ENCODE measurements around the gene NTN3. TPM values are rescaled to one million over a fixed set of nuclear protein-coding genes. Genes with fewer than 3 reads are reported as not detected.

Gene NTN3
- total RNA-seq, 2 experiments from 2014 or later: 0.10 TPM; not detected in 1

DNA sequence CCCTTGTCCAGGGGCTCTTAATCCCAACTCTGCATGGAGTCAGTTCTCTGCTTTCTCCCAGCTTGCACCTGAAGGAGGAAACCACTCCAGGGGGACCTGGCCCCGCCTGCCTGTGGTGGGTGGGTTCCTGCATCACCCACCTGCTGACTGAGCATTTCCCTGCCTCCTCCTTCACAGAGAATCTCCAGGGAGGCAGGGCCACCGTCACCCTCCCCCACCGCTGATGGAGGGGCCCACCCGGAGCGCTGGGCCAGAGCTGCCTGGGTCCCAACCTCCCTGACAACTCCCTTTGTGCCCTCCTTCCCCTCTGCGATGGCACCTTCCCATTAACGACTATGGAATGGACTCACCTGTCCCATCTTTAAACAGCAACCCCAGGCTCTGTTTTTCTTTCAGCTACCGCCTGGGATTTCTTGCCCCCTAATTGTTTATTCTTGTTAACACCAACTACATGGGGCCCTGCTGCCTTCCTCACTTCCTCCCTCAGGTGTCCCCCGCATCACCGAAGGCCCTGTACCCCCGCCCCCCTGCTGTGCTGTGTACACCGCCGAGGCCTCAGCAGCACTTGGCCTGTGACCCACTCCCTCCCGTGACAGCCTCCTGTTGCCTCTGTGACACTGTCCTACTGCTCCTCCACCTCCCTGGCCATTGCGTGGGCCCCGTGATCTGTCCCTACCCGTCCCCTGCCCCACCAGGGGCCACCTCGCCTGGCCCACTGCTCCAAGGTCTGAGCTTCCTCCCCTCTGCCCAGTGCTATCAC lies 12.0 kb upstream of the NTN3 start:
- Mint-ChIP-seq H3K27me3 (ENCODE audit: low read depth) (no peaks in the 10 kb centered on the region), H3K9me3 (ENCODE audit: insufficient read depth) (no peaks in the 10 kb centered on the region), H3K4me1 (ENCODE audit: low read depth) (peaks cover 16% of the 10 kb centered on the region), H3K4me3 (peak overlapping the region; percentile 79), H3K36me3 (ENCODE audit: low read depth) (peaks cover 44% of the 10 kb centered on the region), H3K27ac (peak overlapping the region; percentile 94)
- no peak for ATAC-seq
- POLR2A ChIA-PET: interaction anchor here (0.6 to 3.5 kb wide), 8 partner anchors 12 to 675 kb away, joined by 3 to 14 read pairs (median 4); partner anchors contain the start of genes ATP6V0C, CCNF and NTN3
- DNase-seq: no peak
- CTCF ChIA-PET: interaction anchor here (0.8 to 1.5 kb wide), 6 partner anchors 11 to 304 kb away, joined by 3 to 4 read pairs (median 4); partner anchors contain the start of genes CCNF, TBC1D24 and TRAF7

DNA sequence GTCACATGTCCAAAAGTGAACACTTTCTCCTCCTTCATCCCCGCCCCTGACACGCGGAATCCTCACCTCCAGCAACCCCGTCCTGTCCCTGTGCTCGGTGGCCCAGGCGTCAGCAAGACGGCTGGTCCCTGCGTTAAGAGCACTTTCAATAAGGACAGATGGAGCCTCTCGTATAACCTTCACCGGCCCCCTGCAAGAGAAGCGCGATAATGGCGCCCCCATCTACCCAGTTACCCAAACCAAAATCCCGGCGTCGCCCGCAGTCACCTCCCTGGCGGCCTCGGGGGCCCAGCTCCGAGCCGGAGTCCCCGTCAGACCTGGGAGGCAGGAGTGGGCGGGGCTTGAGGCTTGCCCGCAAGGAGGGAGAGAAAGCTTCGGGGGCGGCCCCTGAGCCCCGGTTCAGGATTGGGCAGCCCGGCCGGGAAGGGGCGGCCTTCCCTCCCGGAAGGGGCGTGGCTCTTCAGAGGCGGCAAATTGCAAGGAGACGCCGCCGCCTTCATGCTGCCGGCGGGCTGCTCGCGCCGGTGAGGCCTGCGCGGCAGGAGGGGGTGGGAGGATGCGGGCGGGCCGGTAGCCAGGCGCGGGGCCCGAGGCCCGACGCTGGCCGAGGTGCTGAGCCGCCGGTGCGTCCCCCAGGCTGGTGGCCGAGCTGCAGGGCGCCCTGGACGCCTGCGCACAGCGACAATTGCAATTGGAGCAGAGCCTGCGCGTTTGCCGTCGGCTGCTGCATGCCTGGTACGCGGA lies 11.3 kb upstream of the NTN3 start, which contains the start of gene TEDC2:
TEDC2 (plus strand) TSS at position 463 of the 744 bp plus-strand sequence; CDS start at position 499, 36 bp downstream.
- no peaks in the 10 kb centered on the region for H3K9me3 Mint-ChIP-seq (ENCODE audit: insufficient read depth)
- CTCF ChIA-PET: interaction anchor here (0.7 to 1.5 kb wide), 9 partner anchors 10 to 304 kb away, joined by 3 to 4 read pairs (median 4); partner anchors contain the start of genes CCNF, TBC1D24 and TRAF7
- POLR2A ChIA-PET: interaction anchor here (1.0 to 3.5 kb wide), 6 partner anchors 11 to 54 kb away, joined by 3 to 14 read pairs (median 4); partner anchors contain the start of genes ATP6V0C, CCNF and NTN3

DNA sequence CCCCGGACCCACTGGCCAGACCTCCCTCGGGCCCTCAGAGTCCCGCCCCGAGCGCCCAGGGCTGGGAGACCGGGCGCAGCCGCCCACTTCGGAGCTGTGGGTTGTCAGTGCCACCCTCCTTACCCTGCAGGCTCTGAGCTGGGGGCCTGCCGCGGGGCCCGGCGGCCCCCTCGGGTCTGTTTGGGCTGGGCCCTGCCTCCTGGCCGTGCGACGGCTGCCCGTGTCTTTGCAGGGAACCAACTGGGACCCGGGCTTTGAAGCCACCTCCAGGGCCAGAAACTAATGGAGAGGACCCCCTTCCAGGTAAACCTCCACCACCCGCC lies 10.7 kb upstream of the NTN3 start:
- Mint-ChIP-seq H3K36me3 (ENCODE audit: low read depth) (peaks cover 38% of the 10 kb centered on the region), H3K27ac (no peak overlapping the region), H3K9me3 (ENCODE audit: insufficient read depth) (no peaks in the 10 kb centered on the region), H3K4me3 (peak overlapping the region; percentile 79), H3K27me3 (ENCODE audit: low read depth) (no peaks in the 10 kb centered on the region), H3K4me1 (ENCODE audit: low read depth) (peaks cover 16% of the 10 kb centered on the region)
- DNase-seq (no peak), ATAC-seq (no peak)
- ChIA-PET POLR2A (interaction anchor here (0.6 to 3.5 kb wide), 5 partner anchors 10 to 41 kb away, joined by 3 to 14 read pairs (median 4); partner anchors contain the start of genes CCNF, NTN3 and TBC1D24), CTCF (interaction anchor here (0.7 to 1.5 kb wide), 7 partner anchors 10 to 208 kb away, joined by 3 to 4 read pairs (median 4); partner anchors contain the start of genes CCNF and TBC1D24)

More for the DNA sequence above, 11.3 kb upstream of the NTN3 start, which contains the start of gene TEDC2:
- H3K27me3 Mint-ChIP-seq (ENCODE audit: low read depth): no peaks in the 10 kb centered on the region
- peak within 1 kb of the TSS; percentile 94 for H3K27ac Mint-ChIP-seq
- ATAC-seq: peak; percentile 97
- peaks cover 16% of the 10 kb centered on the region for H3K4me1 Mint-ChIP-seq (ENCODE audit: low read depth)
- peak within 1 kb of the TSS; percentile 79 for H3K4me3 Mint-ChIP-seq
- H3K36me3 Mint-ChIP-seq (ENCODE audit: low read depth): peaks cover 42% of the 10 kb centered on the region
- DNase-seq: peak; percentile 98

DNA sequence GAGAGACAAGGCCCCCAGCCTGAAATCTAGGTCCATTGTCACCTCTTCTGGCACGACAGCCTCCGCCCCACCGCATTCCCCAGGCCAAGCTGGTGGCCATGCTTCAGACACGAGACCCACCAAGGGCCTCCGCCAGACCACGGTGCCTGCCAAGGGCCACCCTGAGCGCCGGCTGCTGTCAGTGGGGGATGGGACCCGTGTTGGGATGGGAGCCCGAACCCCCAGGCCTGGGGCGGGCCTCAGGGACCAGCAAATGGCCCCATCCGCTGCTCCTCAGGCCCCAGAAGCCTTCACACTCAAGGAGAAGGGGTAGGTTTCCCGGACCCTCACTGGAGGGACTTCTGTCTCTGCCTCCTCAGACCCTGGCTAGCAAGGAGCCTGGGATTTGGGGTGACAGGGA lies 10.2 kb upstream of the NTN3 start:
- ChIA-PET POLR2A (interaction anchor here (0.6 to 3.5 kb wide), 2 partner anchors 10 to 14 kb away, joined by 3 to 14 read pairs; partner anchors contain the start of genes NTN3 and TBC1D24), CTCF (interaction anchor here (1.0 to 1.5 kb wide), 4 partner anchors 13 to 40 kb away, joined by 3 to 4 read pairs (median 4); partner anchors contain the start of genes CCNF and TBC1D24)
- peaks cover 16% of the 10 kb centered on the region for H3K4me1 Mint-ChIP-seq (ENCODE audit: low read depth)
- H3K4me3 Mint-ChIP-seq: peak overlapping the region; percentile 62
- ATAC-seq (no peak), DNase-seq (no peak)
- no peaks in the 10 kb centered on the region for H3K27me3 Mint-ChIP-seq (ENCODE audit: low read depth)
- H3K9me3 Mint-ChIP-seq (ENCODE audit: insufficient read depth): no peaks in the 10 kb centered on the region
- H3K36me3 Mint-ChIP-seq (ENCODE audit: low read depth): peaks cover 32% of the 10 kb centered on the region
- H3K27ac Mint-ChIP-seq: no peak overlapping the region

DNA sequence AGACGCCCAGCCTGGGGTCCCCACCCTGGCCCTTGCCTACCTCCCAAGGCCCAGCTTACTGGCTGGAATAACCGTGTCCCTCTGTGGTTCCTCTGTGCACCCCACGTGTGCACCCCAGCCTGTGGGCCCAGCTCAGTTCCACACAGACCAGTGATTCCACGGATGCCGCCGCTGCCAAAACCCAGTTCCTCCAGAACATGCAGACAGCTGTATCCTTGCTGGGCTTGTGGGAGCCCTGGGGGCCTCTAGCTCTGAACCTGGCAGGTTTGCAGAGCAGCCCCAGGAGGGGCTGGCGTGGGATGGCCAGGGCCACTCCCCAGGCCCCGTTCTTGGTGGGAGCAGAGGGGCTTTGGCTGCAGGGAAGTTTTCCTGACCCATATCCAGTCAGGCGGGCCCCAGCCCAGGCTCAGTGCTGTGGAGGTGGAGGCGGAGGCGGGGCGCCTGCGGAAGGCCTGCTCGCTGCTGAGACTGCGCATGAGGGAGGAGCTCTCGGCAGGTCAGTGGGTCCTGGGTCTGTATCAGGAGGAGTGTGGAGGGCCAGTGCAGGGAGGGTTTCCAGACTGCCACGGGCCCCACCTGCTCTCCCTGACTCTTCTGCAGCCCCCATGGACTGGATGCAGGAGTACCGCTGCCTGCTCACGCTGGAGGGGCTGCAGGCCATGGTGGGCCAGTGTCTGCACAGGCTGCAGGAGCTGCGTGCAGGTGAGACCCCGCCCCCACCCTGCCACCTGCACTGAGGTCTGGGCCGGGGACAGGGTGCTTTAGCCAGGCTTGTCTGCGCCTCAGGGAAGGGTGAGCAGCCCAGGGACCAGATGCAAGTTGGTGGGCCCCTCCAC lies 8.8 kb upstream of the NTN3 start:
- ChIA-PET POLR2A (interaction anchor here (3.5 kb wide), 1 partner anchor 8 kb away, joined by 14 read pairs; the partner anchor contains the start of gene NTN3), CTCF (interaction anchor here (1.4 kb wide), 1 partner anchor 12 kb away, joined by 3 read pairs; the partner anchor contains the start of gene TBC1D24)
- H3K4me1 Mint-ChIP-seq (ENCODE audit: low read depth): peaks cover 16% of the 10 kb centered on the region
- peaks cover 19% of the 10 kb centered on the region for H3K36me3 Mint-ChIP-seq (ENCODE audit: low read depth)
- H3K4me3 Mint-ChIP-seq: no peak overlapping the region
- DNase-seq (no peak), ATAC-seq (no peak)
- no peak overlapping the region for H3K27ac Mint-ChIP-seq
- H3K9me3 Mint-ChIP-seq (ENCODE audit: insufficient read depth): no peaks in the 10 kb centered on the region
- H3K27me3 Mint-ChIP-seq (ENCODE audit: low read depth): peaks cover 5% of the 10 kb centered on the region

DNA sequence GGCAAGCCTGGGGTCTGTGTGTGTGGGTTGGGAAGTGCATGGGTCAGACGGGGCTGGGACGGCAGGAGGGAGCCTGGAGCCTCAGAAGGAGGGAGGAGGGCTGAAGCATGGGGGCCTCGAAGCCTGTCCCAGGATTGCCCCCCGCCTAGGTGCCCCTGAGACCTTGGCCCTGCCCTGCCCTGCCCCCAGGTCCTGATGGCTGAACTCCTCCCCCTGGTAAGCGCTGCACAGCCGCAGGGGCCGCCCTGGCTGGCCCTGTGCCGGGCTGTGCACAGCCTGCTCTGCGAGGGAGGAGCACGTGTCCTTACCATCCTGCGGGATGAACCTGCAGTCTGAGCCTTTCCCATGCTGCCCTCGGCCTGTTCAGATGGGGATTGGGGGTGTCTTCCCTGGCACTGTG lies 6.8 kb upstream of the NTN3 start:
- peaks cover 10% of the 10 kb centered on the region for H3K4me1 Mint-ChIP-seq (ENCODE audit: low read depth)
- H3K27ac Mint-ChIP-seq: no peak overlapping the region

DNA sequence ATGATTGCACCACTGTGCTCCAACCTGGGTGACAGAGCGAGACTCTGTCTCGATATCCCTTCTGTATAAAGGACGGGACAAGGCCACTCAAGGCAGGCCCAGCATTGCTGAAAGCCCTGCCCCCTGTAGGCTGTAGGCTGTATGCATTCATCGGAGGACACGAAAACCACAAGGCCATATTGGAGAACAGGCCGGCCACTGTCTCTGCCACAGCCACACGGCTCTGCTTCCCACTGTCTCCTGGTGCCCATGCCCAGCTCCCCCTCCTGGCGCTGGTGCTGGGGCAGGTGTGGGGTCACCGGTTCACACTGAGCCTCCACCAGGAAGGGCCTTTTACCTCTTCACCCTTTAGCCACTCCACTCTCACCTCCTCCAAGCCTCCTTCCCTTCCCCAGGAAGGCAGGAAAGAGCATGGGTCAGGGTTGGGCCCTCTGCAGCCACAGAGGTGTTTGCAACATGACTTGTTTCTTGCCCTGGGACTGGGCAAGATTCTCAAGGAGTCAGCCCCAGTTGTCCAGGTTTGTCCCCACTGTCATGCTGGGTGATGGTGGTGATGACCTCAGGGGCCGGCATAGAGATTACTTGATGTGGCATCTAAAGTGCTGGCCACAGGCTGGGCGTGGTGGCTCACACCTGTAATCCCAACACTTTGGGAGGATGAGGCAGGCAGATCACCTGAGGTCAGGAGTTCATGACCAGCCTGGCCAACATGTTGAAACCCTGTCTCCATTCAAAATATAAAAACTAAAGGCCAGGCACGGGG lies 5.3 kb upstream of the NTN3 start:
- peaks cover 4% of the 10 kb centered on the region for H3K36me3 Mint-ChIP-seq (ENCODE audit: low read depth)
- no peak overlapping the region for H3K27ac Mint-ChIP-seq
- H3K4me1 Mint-ChIP-seq (ENCODE audit: low read depth): peaks cover 7% of the 10 kb centered on the region
- no peak overlapping the region for H3K4me3 Mint-ChIP-seq
- ChIA-PET CTCF (no interaction called here), POLR2A (no interaction called here)
- ATAC-seq (no peak), DNase-seq (no peak)
- H3K9me3 Mint-ChIP-seq (ENCODE audit: insufficient read depth): no peaks in the 10 kb centered on the region
- peaks cover 27% of the 10 kb centered on the region for H3K27me3 Mint-ChIP-seq (ENCODE audit: low read depth)

More for the DNA sequence above, 6.8 kb upstream of the NTN3 start:
- H3K36me3 Mint-ChIP-seq (ENCODE audit: low read depth): peaks cover 8% of the 10 kb centered on the region
- ChIA-PET POLR2A (no interaction called here), CTCF (no interaction called here)
- H3K27me3 Mint-ChIP-seq (ENCODE audit: low read depth): peaks cover 15% of the 10 kb centered on the region
- ATAC-seq: no peak
- no peaks in the 10 kb centered on the region for H3K9me3 Mint-ChIP-seq (ENCODE audit: insufficient read depth)
- H3K4me3 Mint-ChIP-seq: no peak overlapping the region
- no peak for DNase-seq

DNA sequence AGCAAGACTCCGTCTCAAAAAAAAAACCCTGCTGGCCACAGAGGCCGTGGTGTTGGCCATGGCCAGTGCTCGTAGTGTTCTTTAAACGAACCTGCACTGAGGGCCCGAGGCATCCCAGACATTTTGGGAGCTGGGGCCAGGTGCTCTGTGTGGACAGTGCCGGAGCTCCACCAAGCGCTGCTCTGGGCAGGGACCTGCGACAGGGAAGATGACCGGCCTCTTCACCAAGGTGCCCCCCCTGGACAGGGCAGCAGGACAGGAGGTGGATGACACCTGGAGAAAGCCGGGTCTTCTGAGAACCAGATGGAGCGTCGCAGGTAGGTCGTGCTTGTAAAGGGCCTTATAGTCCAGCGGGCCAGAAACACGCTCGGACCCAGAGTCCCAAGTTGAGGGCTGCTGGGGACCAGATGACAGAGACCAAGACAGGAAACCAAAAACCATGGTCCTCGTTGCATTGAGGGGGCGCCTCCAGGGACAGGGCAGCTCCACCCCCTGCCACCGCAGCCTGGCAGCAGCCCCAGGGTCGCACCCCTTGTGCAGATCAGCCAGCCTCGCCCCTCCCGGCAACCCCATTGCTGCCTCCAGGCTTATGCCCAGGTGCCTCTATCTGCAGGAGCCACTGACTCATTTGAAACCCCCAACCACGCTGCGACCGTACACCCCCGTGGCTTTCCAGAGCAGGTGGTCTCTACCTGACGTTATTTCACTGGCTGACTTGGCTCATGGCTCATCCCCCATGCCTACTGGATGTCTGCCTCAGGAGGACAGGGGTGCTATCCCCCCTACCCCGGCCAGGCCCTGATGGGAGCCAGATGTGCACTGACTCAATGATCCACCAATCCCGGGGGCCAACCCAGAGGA lies 4.2 kb upstream of the NTN3 start:
- ChIA-PET POLR2A (no interaction called here), CTCF (no interaction called here)
- H3K4me3 Mint-ChIP-seq: no peak overlapping the region
- no peaks in the 10 kb centered on the region for H3K9me3 Mint-ChIP-seq (ENCODE audit: insufficient read depth)
- H3K4me1 Mint-ChIP-seq (ENCODE audit: low read depth): peaks cover 4% of the 10 kb centered on the region
- peaks cover 29% of the 10 kb centered on the region for H3K27me3 Mint-ChIP-seq (ENCODE audit: low read depth)
- H3K36me3 Mint-ChIP-seq (ENCODE audit: low read depth): peaks cover 4% of the 10 kb centered on the region
- DNase-seq: no peak
- H3K27ac Mint-ChIP-seq: no peak overlapping the region
- no peak for ATAC-seq

DNA sequence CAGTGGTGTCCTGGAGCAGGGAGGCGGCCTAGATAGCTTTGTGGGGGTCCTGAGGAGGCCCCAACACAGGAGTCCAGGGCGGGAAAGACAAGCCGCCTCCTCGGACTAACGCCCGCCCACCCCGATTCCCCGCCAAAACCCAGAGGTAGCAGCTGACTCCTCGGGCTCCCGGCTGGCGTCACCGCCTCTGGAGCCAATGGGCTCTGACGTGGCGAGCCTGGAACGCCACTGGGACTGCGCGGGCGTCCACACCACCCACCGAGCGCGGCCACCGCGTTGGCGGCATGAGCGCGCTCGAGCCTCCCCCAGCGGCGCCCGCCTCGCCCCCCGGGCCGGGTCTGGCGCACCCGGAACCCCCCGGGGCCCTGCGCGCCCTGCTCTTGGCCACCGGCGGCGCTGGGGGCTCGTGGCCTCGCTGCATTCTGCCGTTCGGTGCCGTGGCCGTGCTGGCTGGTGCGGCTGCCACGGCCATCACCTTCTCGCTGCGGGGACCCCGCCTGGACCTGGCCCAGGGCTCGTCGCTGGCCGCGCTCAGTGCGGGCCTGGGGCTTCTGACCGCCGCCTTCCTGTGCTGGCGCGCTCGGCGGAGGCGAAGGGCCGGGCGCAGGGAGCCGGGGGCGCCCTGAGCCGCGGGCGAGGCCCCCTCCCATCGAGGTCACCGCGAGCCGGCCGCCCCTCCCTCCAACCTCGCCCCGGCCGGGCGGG lies 3.4 kb upstream of the NTN3 start:
- no peak for DNase-seq
- peaks cover 2% of the 10 kb centered on the region for H3K36me3 Mint-ChIP-seq (ENCODE audit: low read depth)
- peaks cover 31% of the 10 kb centered on the region for H3K27me3 Mint-ChIP-seq (ENCODE audit: low read depth)
- H3K4me3 Mint-ChIP-seq: no peak overlapping the region
- ChIA-PET CTCF (interaction anchor here (3.3 kb wide), 1 partner anchor 34 kb away, joined by 10 read pairs; no protein-coding TSS in a partner anchor), POLR2A (no interaction called here)
- H3K9me3 Mint-ChIP-seq (ENCODE audit: insufficient read depth): no peaks in the 10 kb centered on the region
- H3K4me1 Mint-ChIP-seq (ENCODE audit: low read depth): peaks cover 4% of the 10 kb centered on the region
- peak; percentile 20 for ATAC-seq
- H3K27ac Mint-ChIP-seq: no peak overlapping the region

All from activated CD8-positive, alpha-beta T cell treated with anti-CD3 and anti-CD28 coated beads, Interleukin-2, amount 10 ng/mL, durations not matched to agents 7 days and 5 days (primary cell).